Peyer's patch (tissue), 4 donors: ENCODE results near the gene NCOA3.

Experiments used
- CTCF ChIP-seq, 6 experiments: fragments of 450-650 bp in 4 of 6; fragments of 200-600 bp in 2 of 6; sonication (generic) in 1 of 6; IDR thresholded peaks; one replicate each; pipeline ENCODE4 v1.5.1; 2017 to 2019; ENCODE audit warnings: antibody characterized with exemption in 6 of 6, mild to moderate bottlenecking in 3 of 6, moderate library complexity in 1 of 6
- POLR2A ChIP-seq, 2 donors: fragments of 450-650 bp; IDR thresholded peaks; one replicate each; pipeline ENCODE4 v1.5.1; 2017; ENCODE audit warnings: antibody characterized with exemption in 2 of 2, mild to moderate bottlenecking in 2 of 2, moderate library complexity in 2 of 2

- TF ChIP-seq POLR2A (IDR thresholded peaks at IDR 0.05) (no peak), CTCF (IDR thresholded peaks at IDR 0.05) (no peak)
Measured at GRCh38 chr20:47574616-47575364, 73.1 kb downstream of the NCOA3 start.
